ENCODE measurements around the gene PAPOLA.

DNA sequence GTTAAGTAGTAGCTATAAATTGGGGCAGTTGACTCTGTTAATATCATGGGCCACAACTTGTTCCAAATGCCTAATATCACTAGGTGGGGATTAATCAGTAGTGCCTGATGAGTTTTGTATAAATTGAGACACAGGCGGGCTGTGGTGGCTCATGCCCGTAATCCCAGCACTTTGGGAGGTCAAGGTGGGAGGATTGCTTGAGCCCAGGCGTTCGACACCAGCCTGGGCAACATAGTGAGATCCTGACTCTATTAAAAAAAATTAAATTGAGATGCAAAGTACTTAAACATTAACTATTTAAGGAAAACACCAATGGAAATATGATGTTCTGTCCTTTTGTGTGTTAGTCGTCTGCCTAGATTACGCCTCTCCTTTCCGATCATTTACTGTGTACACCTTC lies 9.0 kb downstream of the PAPOLA start:
- TF ChIP-seq, protein P1, sequence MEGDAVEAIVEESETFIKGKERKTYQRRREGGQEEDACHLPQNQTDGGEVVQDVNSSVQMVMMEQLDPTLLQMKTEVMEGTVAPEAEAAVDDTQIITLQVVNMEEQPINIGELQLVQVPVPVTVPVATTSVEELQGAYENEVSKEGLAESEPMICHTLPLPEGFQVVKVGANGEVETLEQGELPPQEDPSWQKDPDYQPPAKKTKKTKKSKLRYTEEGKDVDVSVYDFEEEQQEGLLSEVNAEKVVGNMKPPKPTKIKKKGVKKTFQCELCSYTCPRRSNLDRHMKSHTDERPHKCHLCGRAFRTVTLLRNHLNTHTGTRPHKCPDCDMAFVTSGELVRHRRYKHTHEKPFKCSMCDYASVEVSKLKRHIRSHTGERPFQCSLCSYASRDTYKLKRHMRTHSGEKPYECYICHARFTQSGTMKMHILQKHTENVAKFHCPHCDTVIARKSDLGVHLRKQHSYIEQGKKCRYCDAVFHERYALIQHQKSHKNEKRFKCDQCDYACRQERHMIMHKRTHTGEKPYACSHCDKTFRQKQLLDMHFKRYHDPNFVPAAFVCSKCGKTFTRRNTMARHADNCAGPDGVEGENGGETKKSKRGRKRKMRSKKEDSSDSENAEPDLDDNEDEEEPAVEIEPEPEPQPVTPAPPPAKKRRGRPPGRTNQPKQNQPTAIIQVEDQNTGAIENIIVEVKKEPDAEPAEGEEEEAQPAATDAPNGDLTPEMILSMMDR (IDR thresholded peaks at IDR 0.05), result no peak
- no peak for TF ChIP-seq POLR2A (IDR thresholded peaks at IDR 0.05)

All from thyroid gland (tissue), 4 donors.